ENCODE results near the gene AFF3.

AFF3 gene

GRCh38 chr2:100071335-100072043, 70.9 kb downstream of the AFF3 start:
- TF ChIP-seq CTCF (IDR thresholded peaks at IDR 0.05; ENCODE audit: low read depth, low read length) = no peak
- DNase-seq (ENCODE audit: extremely low read depth, low read depth) = no peak

GRCh38 chr2:100070078-100070477, 72.3 kb downstream of the AFF3 start:
- DNase-seq (ENCODE audit: extremely low read depth, low read depth) = no peak
- TF ChIP-seq CTCF (IDR thresholded peaks at IDR 0.05; ENCODE audit: low read depth, low read length) = no peak

- DNase-seq (ENCODE audit: extremely low read depth, low read depth) = no peak
- no peak for TF ChIP-seq CTCF (IDR thresholded peaks at IDR 0.05; ENCODE audit: low read depth, low read length)
Observed at GRCh38 chr2:100068395-100068794, 74.0 kb downstream of the AFF3 start.

- TF ChIP-seq CTCF (IDR thresholded peaks at IDR 0.05; ENCODE audit: low read depth, low read length) = no peak
- DNase-seq (ENCODE audit: extremely low read depth, low read depth) = no peak
Observed at GRCh38 chr2:100067784-100068183, 74.6 kb downstream of the AFF3 start.

- no peak for TF ChIP-seq CTCF (IDR thresholded peaks at IDR 0.05; ENCODE audit: low read depth, low read length)
- DNase-seq (ENCODE audit: extremely low read depth, low read depth) = no peak
Observed at GRCh38 chr2:100066856-100067255, 75.5 kb downstream of the AFF3 start.

- DNase-seq (ENCODE audit: extremely low read depth, low read depth) = no peak
- no peak for TF ChIP-seq CTCF (IDR thresholded peaks at IDR 0.05; ENCODE audit: low read depth, low read length)
Observed at GRCh38 chr2:100066246-100066645, 76.1 kb downstream of the AFF3 start.

- no peak for DNase-seq (ENCODE audit: extremely low read depth, low read depth)
- no peak for TF ChIP-seq CTCF (IDR thresholded peaks at IDR 0.05; ENCODE audit: low read depth, low read length)
Observed at GRCh38 chr2:100064592-100065428, 77.6 kb downstream of the AFF3 start.

Measured in AG09319 (cell line).